Left hindlimb (tissue), 1 donor: ENCODE measurements around the gene DLGAP5.
A peak's percentile ranks its signal among the peaks of the same experiment; 100 is the strongest.

Experiments
- DNase-seq: peaks from one replicate; pipeline ENCODE4 v3.0.0-alpha.2; 2018

DLGAP5 gene

DNA sequence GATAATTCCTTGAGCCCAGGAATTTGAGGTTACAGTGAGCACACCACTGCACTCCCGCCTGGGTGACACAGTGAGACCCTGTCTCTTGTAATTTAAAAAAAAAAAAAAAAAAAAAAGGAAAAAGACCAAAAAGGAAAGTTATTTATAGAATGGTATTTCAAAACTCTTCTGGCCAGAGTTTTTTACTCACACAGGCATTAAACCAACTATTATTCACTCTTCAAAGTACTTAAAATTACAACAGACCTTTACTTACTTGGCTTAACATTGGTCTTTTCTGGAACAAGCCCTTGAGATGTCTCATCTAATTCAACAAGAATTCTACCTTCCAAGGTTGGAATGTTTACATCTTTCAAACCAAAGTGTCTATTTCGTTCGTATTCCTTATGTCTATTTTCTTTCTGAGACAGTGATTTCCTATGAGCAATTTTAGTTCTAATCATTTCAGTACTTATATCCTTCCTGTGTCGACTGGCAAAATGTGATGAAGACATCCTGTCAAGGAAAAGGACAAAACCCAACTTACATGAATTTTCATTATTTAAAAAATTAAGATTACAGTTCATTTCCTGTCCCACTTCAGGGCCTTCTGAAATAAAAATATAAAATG, 2.6 kb downstream of the DLGAP5 start:
- DNase-seq: no peak

- DNase-seq: no peak
These were observed 11.0 kb downstream of the DLGAP5 start for GRCh38 chr14:55180434-55180833.

- DNase-seq: no peak
These were observed 11.4 kb downstream of the DLGAP5 start for GRCh38 chr14:55180006-55180405.

GRCh38 chr14:55170526-55170925, 20.9 kb downstream of the DLGAP5 start:
- DNase-seq: no peak

- no peak for DNase-seq
These were observed 30.4 kb downstream of the DLGAP5 start for GRCh38 chr14:55160989-55161388.

GRCh38 chr14:55158412-55158811, 33.0 kb downstream of the DLGAP5 start:
- no peak for DNase-seq

DNA sequence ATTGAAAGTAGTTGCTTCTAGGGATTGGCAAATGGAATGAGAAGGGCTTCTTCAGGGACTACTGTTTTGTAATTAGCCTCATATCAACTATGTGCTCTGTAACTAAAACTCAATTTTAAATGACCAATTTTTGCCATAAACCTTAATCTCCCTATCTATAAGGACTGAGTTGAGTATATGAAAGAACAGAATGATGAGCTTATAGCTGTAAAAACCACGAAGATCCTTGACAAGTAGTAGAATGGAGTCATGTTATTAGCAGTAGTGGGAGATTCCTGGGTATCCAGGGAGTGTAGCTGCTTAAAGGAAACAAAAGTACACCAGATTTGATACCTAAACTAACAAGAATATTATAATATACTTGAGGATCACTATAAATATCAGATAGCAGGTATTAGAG, 34.3 kb downstream of the DLGAP5 start:
- no peak for DNase-seq

DNA sequence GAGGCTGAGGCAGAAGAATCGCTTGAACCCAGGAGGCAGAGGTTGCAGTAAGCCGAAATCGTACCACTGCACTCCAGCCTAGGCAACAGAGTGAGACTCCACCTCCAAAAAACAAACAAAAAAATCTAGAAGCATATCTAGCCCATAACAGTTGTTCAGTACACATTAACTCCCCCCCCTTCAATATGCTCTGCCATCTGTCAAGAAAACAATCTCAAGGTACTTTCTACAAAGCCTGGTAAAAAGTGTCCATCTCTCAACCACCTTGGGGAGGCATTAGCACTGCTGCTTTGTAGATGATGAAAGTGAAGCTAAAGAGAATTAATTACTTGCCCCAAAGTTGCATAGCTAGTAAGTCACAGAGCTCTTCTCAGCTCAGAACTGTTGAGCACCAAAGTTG, 37.4 kb downstream of the DLGAP5 start:
- no peak for DNase-seq

DNA sequence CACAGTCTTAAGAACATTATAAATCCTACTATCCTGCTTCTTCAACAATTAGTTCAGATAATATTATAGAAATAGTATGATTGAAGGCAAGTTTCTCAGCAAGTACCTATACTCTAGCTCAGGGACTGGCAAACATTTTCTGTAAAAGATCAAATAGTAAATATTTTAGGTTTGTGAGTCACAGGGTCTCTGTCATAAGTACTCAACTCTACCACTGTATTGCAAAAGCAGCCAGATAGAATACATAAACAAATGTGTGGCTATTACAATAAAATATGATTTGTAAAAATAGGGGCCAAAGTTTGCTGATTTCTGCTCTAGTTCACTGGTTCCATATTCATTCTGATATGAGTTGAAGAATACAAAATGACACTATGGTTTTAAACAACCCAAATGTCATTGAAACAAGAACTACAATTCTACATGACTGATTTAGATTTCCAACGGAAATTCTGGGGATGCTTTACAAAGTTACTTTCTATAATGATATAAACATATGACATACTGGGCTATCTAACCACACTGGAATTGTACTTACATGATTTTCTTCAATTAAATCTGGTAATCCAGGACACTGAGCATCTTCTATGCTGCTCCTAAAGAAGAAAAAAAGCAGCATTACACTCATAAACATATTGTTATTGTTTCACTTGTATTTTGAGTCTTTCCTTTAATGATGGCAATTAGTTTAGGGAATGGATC, 39.2 kb downstream of the DLGAP5 start:
- no peak for DNase-seq

GRCh38 chr14:55151601-55152000, 39.8 kb downstream of the DLGAP5 start:
- DNase-seq: no peak

DNA sequence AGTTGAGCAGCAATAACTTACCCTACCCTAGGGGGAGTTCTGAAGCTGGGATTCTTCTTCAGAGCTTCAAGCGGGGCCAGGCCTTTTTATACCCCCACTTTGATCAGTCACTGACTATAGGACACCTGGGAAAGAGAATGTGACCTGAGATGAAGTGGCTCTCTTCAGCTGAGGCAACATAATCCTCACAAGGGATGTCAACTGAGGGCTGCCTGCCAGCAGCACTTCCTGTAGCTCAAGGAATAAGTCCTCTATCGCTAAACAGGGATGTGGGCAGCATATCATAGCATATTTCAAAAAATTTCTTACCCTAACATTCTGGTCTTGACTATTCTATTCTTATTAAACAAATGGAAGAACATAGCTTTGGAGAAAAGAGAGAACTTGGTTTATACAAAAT, 45.0 kb downstream of the DLGAP5 start:
- DNase-seq: no peak

GRCh38 chr14:55142466-55142865, 48.9 kb downstream of the DLGAP5 start:
- DNase-seq: no peak

GRCh38 chr14:55141825-55142224, 49.6 kb downstream of the DLGAP5 start:
- DNase-seq: no peak

DNA sequence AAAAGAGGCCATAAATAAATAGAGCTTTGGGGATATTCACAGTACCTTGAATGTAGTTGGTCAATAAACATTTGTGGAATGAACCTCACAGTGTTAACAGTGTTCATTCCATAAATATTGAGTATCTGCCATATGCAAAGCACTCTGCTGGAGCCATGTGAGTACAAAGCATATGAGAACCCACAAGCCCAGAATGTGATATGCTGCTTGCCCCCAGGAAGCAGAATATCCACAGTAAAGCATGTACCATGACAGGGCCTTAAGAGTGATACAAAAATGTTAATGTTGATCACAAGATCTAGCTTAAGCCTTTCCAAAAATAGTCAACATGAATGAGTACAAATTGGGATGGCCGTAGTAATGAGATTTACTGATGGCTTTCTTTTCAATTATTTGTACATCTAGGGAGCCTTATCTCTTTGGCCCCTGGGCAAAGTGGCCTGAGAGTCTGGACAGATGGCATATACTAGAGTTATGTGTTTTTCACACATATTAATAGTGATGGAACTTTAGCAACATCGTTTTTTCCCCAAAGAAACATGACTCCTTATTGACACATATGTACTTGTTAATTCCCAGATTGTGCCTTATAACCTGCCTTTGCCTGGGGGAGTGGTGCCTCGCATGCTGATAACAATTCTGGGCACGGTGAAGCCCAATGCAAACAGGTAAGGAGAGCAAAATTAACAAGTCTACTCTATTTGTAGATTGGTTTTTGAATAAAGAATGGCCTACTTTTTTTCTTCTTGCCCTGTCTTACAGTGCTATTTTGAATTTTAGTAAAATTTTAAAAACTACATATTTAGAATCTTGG, 51.5 kb downstream of the DLGAP5 start:
- DNase-seq: no peak

GRCh38 chr14:55139141-55139540, 52.2 kb downstream of the DLGAP5 start:
- no peak for DNase-seq

DNA sequence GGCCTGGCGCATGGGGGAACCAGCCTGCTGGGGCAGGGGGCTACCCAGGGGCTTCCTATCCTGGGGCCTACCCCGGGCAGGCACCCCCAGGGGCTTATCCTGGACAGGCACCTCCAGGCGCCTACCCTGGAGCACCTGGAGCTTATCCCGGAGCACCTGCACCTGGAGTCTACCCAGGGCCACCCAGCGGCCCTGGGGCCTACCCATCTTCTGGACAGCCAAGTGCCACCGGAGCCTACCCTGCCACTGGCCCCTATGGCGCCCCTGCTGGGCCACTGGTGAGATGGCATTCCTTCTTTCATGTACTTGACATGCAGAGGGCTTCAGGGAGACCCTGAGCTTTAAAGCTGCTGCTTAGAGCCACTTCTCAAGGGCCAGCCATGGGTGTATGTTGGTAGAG, 53.3 kb downstream of the DLGAP5 start:
- no peak for DNase-seq

- peak; percentile 88 for DNase-seq
These were observed 54.2 kb downstream of the DLGAP5 start for GRCh38 chr14:55136885-55137786.

- DNase-seq: no peak
These were observed 55.1 kb downstream of the DLGAP5 start for GRCh38 chr14:55136241-55136640.

DNA sequence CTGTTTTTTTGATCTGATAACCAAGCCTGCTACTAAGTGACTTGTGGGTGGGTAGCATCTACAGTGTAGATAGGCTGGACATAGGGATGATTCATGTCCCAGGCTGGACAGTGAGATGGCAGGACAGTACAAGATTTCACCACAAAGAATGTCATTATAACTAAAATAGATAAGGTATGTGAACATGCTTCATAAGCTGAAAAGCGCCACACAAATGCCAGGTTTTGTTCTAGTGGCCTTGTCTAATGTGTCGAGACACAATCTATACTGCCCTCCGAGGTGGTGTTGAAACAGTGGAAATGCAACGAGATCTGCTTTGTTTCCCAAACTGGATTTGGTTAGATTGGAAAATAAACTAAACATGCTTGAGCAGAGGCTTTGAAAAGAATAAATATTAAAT, 58.0 kb downstream of the DLGAP5 start:
- DNase-seq: no peak

DNA sequence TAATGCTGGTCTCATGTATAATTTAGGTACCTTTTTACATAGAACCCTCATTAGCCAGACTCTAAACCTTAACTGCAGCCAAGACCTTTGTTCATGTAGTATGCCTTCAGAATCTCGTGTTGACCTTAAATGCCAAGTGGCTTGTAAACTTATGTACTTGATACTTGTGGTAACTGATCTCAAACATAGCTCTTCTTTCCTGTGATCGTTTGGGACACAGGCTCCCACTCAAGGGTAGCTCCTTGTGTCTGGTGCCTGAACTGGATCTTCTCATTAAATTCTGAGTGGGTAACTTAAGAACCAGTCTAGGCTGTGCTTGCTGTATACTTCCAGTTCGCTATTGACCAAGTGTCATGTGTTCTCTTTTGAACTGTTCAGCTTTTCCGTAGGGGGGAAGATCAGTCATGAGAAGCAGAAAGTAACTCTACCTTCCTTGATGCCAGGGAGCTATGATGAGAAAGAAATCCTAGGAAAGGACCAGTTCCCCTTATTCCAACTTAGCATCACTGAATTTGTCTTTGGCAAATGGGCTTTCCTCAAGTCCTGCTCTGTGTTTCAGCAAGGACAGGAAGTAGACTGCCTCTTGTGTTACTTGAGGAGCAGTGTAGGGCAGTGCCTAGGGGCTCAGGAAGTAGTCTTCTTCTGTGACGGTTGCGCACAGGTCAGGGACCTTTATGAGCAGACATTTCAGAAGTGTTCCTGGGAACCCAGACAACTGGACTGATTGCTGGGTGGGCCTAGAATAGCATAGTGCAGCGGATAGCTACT, 59.8 kb downstream of the DLGAP5 start:
- DNase-seq: no peak

DNA sequence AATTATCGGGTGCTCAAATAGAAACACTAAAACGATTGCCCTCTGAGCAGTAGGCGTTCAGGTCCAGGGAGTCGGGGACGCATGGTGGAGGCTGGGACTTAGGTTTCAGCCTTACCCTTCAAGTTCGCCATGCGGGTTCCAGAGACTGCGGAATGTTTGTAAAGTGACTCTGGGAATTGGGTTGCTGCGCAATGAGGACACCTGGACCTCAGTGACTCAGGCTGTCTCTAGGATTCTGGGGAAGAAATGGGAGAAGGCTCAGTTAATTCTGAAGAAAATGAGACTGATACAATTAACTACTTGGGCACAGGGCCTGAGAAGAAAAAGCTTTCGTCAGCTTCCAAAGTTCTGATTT, 61.2 kb downstream of the DLGAP5 start:
- no peak for DNase-seq
